Left renal pelvis (tissue), 4 donors: ENCODE results near the gene CDH9. TPM values are rescaled to one million over a fixed set of nuclear protein-coding genes. Genes with fewer than 3 reads are reported as not detected.

Experiments used
- DNase-seq, 4 donors: peaks; one replicate each; pipeline ENCODE4 v3.0.0-alpha.2; 2013; ENCODE audit warnings: low read depth in 4 of 4, low spot score in 3 of 4
- polyA plus RNA-seq, 4 donors: library from polyadenylated mRNA; unstranded; fragments of 120-200 nt; gene quantifications; one replicate each; pipeline ENCODE4 v1.2.1, GENCODE V29; 2013; ENCODE audit not compliant: insufficient read length in 4 of 4

The CDH9 gene, protein sequence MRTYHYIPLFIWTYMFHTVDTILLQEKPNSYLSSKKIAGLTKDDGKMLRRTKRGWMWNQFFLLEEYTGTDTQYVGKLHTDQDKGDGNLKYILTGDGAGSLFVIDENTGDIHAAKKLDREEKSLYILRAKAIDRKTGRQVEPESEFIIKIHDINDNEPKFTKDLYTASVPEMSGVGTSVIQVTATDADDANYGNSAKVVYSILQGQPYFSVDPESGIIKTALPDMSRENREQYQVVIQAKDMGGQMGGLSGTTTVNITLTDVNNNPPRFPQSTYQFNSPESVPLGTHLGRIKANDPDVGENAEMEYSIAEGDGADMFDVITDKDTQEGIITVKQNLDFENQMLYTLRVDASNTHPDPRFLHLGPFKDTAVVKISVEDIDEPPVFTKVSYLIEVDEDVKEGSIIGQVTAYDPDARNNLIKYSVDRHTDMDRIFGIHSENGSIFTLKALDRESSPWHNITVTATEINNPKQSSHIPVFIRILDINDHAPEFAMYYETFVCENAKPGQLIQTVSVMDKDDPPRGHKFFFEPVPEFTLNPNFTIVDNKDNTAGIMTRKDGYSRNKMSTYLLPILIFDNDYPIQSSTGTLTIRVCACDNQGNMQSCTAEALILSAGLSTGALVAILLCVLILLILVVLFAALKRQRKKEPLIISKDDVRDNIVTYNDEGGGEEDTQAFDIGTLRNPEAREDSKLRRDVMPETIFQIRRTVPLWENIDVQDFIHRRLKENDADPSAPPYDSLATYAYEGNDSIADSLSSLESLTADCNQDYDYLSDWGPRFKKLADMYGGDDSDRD
- polyA plus RNA-seq, result 10 to 100 TPM in 2 of 4 donors, 1 to 10 TPM in 2; 8.6 to 61.8 (median 14.8) TPM

DNA sequence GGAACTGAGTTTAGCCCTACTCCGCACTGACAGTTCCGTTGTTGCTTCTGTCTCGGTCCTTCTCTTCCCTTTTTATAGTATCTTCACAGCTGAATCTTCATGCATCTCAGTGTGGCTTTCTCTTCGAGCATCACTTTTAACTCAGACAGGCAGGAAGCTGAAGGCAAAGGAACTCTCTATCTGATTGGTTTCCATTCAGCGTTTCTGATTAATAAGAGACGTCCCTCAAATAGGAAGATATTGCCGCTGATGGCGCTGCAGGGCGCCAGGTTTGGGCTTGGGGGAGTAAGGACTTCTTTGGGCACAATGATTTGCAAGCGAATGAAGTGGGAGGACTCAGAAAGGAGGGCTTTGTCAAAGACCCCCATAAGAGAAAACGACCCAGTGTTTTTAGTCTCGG lies at the start of gene CDH9:
Gene CDH9, minus strand, starts transcription at position 111 of the 400 bp plus-strand sequence. CDS start 50,253 bp downstream, outside the sequence.
- DNase-seq, result no peak

GRCh38 chr5:27087747-27088146 lies 49.4 kb upstream of the CDH9 start:
- DNase-seq, result no peak

DNA sequence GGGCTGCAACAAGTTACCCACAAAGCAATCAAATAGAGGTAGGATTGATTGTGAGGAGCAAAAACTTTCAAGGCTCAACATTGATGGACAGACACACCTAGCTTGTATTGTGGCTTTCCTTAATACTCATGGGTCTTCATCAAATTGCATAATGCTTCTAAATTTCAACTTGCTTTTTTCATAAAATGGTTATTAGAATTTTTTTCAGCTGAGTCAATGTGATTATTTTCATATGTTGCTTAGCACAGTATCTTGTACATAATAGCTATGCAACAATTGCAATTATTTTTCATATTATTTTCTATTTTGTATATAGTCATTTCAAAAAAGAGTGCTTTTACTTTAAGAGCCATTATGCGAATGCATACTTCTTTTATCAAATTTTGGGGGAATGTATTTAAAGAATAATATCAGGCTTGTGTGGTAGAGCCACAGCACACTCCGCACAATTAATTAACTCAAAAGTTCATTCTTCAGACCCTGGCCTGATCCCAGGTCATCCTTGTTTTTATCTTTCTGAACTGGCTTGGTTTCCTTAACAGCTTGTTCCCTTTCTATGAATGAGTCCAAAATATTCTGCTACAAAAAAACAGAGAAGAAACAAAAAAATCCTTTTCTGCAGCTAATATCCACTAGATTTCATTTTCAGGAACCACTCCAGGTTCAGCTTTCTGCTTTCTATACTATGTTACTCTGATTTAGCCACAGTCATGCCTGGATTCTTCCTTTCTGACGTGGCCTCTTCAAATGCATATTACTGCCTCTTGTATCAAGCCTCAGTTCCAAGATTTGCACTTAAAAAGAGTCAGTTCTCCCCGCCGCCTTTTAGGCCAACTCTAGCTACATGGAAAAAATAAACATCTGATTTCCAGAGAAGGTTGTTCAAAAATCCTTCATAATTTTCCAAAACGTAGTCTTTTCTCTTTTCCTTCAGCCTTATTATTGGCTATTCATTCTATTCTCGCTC lies 45.3 kb upstream of the CDH9 start:
- DNase-seq, result no peak

DNA sequence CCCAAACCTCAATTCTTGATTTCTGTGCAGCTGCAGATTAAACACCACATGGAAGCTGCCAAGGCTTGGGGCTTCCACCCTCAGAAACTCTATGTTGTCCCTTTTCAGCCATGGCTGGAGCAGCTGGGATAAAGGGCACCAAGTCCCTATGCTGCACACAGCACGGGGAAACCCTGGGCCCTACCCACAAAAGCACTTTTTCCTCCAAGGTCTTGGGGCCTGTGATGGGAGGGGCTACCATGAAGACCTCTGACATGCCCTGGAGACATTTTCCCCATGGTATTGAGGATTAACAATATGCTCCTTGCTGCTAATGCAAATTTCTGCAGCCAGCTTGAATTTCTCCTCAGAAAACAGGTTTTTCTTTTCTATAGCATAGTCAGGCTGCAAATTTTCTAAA lies 41.8 kb upstream of the CDH9 start:
- DNase-seq, result no peak

DNA sequence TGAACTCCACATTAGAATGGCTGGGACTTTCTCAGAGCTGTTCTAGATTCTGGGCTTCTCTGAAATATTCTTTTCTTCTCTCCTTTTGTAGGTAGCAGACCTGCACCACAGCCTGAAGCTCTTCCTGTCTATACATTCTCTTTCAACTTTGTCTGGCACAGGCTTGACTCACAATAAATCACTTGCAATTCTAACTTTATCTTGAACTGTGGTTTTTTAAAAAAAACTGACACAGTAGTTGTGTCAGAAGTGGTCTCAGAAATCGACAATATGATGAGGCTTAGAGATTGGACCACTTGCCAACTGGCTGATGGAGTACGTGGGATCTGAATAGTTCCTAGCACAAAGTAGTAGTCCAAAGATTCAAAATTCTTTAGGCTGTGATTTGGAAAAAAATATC lies 24.1 kb upstream of the CDH9 start:
- no peak for DNase-seq

DNA sequence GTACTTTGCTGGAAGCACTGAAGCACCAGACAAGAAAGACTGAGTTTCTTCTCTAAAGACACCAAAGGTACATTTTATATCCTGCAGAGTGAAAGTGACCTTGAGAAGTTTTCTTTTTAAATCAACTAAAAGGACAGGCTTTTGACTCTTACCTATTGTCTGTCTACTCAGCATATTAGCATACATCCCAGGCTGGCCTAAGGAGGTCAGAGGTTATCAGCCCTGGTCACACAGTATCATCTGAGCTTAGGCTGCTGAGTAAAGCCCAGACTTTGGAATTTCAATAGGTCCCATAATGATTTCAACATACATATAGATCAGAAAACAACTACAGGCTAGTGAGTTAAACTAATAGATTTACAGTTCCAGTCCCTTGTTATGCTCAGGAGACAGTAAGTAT lies 10.1 kb upstream of the CDH9 start:
- DNase-seq, result no peak

DNA sequence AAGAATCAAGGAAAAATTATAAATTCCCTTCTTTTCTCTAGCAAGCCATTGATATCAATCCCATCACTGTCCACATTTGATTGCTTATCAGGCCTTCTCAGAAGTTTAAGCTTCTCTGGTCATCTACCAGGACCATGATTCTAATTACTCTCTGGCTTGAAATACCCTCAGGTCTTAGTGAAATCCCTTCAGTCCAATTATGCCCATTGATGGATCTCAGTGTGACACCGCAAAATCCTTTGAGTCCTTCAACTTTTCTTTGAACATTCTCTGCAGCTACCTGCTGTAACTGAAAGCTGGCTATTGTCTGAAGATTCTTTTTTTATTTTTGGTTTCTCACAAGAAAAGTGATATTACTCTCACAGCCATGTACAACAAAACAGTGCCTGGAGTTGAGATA lies 3.0 kb upstream of the CDH9 start:
- no peak for DNase-seq

- DNase-seq, result no peak
Measured at GRCh38 chr5:27034565-27034964, 3.8 kb downstream of the CDH9 start.

DNA sequence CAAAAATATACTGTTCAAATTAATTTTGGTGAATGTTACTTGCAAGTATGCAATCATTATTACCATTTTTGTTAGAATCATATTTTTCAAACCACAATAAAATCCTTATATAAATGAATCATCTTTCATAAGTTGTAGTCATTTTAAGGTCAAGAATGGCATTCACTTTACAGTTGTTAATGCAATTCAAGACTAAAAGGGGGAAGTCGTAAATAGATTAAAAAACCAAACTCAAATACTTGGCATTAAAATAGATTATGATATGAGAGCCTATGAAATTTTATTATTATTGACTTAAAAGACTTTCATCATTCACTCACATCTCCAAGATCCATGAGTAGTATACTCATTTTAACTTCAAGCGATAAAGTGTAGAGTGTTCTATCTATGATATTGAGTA lies 11.6 kb downstream of the CDH9 start:
- no peak for DNase-seq

DNA sequence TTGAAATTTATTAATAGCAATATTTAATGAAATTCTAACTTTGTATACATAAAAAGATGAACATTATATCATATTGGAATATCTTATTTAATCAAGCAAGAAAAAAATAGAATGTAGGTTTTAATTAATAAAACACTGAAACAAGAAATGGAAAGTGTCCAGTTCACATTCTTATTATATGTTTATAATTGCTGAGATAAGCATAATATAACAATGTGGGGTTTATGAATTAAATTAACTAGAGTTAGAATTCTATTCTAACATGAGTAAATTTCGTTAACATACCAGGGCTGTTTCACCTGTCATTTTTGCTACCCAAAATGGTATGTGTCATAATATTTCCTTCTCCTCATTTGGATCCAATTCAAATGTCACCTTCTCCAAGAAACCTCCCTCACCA lies 12.3 kb downstream of the CDH9 start:
- DNase-seq, result no peak

- DNase-seq, result no peak
Measured at GRCh38 chr5:27021471-27021870, 16.9 kb downstream of the CDH9 start.

DNA sequence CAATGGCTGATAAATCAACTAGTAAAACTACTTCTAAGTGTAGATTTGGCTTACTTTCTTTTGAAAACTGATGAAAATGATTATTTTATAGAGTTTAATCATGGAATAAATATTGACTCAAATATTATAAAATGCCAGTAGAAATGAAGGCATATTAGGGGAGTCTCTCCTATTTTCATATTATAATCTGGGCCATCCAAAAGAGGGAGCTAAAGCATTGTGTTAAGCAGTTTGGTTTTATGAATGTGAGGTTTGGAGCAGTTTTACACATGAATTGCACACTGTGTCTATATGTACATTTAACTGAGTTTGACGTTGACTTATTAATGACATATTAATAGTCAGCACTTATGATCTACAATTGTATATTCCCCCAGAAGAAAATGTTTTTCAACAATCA lies 17.4 kb downstream of the CDH9 start:
- DNase-seq, result peak in 1 of 4 donors; percentile 12

DNA sequence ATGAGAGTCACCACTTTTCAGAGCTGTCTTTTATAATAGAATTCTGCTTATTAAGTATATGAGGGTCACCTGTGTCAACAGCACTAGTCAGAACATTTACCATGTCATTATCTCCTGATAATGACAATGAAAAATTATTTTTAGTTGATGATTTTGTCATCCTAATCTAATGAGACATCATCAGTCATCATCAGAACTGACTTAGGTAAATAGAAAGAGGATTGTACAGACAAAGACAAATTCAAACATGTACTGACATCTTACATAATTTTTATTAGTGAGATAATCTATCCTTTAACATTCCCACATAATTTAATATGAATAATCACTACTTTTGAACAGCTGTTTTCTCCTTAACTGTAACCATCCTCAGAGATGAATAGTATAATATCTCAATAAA lies 22.6 kb downstream of the CDH9 start:
- no peak for DNase-seq

DNA sequence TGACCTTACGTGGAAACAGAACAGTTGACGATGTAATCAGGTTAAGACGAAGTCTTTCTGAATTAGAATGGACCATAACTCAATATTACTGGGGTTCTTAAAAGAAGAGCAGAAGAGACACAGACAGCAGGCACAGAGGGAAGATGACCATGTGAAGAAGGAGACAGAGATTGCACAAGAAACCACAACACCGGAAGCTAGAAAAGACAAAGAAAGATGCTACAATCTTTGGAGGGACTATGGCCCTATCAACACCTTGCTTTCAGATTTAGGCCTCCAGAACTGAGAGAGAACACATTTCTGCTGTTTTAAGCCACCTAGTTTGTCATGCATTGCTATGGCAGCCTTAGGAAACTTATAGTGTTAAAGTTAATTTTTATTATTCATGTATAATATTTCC lies 27.1 kb downstream of the CDH9 start:
- no peak for DNase-seq

DNA sequence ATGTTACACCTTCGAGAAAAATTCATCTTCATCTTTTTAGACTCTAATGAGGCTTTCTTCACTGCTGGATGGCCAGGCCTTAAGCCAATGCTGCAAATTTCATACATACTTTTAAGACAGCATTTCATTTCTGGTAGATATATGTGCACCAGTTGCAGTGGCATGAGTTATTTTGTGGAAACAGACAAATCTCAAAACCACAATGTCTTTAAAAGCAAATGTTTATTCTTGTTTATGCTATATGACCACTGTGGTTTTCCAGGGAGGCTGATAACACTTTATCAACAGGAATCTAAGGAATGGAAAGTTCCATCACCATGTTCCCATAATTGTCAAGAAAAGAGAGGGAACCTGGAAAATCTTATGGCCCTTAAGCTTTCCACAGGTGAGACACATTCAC lies 27.7 kb downstream of the CDH9 start:
- DNase-seq, result no peak

DNA sequence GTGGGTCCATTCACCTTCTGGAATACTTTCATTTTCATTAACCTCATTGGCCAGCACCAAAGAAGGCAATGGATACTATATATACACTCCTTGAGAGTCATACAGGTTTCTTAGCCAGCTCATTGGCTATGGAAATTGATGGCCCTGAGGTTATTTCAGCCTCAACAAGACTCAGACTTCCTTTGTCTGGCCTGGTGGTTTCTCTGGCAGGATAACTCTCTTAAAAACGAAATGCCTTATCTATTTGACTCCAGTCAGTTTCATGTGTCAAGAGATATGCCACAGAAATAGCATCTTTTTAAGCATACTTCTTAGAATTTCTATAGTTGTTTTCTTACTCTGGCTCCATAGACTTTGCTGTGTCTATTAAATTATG lies 28.9 kb downstream of the CDH9 start:
- DNase-seq, result no peak

DNA sequence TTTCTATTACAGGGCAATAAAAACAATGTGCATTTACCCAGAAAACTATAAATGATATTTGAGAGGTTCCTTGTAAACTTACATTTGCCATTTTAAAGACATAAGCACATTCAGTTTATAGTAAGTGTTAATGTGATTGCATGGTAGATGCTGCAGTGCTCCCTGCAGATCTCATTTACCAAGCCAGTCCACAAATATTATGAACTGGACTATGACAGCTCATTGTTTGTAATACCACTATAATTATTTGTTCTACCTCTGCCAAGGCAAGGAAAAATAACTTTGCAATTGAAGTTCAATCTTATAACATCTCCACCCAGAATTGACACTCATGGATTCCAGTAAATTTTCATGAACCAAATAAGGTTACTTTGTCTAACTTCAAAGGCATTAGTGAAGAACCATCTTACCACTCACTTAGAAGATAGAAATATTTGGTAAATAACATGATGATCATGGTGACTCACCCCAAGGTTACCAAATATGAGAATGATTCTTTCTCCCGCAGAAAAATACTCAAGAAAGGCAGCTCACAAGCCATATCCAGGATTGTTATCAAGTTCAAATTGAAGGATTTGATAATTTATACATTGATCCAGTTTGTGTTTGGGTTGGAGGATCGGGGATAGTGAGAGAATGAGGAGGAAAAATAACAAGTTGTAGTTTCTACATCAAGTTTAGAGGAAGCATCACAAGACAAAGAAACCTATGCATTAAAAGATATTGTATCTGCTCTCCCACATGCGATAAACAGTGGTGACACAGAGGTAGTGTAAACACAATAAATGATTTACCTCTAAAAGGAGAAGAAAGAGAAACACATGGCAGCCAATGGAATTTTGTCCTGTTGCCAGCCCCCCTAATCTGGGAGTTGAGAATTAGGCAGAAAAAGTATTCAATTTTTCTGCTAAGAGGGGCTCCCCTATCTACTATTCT lies 29.5 kb downstream of the CDH9 start:
- no peak for DNase-seq

DNA sequence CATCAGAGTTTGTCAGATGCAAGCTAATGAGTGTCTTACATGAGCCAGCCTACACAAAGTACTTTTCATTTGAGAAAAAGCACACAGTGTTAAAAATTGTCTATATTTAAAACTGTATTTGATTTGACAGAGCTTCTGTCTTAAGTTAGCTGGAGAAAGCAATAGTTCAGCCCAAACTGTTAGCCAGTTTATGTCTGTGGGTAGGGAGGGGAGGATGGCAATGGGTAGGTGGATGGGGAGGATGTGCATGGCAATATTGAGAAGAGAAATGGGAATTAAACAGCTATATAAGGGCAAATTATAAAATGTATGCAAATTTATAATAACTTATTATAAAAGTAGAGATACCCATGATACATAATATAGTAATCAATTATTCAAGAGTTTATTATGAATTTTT lies 31.3 kb downstream of the CDH9 start:
- no peak for DNase-seq

GRCh38 chr5:26986985-26987384 lies 51.4 kb downstream of the CDH9 start:
- no peak for DNase-seq

DNA sequence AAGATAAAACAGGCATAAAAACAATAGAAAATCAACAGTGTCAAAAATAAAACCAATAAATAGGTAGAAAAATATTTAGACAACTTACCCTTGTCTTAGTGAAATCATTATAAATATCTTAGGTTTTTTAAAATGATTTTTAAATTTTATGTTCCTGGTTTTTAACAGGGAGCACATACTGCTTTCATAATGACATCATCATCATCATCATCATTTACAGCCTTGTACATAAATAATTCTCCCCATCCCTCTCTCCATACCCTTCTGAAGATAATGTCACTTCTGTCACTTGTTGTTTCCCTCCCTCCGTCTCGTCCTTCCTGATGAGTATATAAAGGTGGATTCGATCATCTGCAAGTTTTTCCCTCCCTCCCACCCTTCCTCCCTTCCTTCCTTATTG lies 56.6 kb downstream of the CDH9 start:
- DNase-seq, result no peak
